Activated CD8-positive, alpha-beta memory T cell treated with anti-CD3 and anti-CD28 coated beads, Interleukin-2, amount 50 U/mL, for 24 hours (primary cell): ENCODE measurements around the gene JMJD6.
A peak's percentile ranks its signal among the peaks of the same experiment; 100 is the strongest.
"Not testable (repeated sequence)": the region's sequence is repeated elsewhere in the genome, so short reads cannot be mapped to it uniquely, and the experiment has no call there.

Experiments
- DNase-seq: peaks from one replicate; pipeline ENCODE4 v3.0.0-alpha.2; 2020; ENCODE audit errors: extremely low read depth

The JMJD6 gene

DNA sequence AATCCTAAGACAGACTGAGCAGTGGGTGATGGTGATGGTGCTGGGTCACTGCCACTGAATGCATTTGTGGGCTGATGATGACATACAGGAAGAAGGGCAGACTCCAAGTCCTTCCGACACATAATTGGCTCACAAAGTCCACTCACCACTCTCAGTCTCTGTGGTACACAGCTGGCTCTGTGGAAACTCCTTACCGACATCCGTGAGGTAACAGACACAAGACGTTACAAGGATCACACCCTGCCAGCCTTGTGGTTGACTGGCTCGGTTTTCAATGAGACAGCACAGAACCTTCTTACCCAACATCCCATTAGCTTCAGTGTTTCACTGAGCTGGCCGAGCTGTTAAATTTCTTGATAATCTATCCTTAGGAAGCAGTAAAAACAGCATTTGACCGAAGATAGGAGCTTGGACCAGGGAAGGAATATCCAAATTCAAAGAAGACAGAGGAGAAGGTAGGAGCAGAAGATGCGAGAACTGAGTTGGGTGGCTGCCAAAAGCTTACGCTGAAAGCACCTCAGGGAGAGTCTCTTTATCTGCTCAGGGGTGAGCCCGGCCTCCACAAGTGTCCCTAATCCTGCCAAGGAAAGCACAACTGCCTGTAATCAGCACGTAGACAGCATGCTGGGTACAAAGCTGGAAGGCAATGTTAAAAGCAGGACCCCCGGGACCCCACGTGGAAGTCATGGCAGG, 10.1 kb downstream of the JMJD6 start:
- peak; percentile 46 for DNase-seq

DNA sequence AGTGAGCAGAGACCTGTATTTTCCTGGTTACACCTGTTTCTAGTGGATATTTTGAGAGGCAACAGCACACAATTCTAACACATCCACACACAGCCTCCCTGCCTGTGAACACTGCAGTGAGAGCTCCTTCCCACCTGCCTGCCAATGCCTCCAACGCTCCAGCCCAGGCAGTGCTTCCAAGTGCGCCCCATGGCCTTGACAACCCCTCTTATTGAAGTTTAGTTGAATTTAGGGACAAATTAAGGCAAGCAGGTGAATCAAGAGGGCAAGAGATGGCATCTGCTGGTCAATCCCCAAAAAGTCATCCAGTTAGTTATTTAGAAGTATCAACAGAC, 10.9 kb downstream of the JMJD6 start:
- no peak for DNase-seq

DNA sequence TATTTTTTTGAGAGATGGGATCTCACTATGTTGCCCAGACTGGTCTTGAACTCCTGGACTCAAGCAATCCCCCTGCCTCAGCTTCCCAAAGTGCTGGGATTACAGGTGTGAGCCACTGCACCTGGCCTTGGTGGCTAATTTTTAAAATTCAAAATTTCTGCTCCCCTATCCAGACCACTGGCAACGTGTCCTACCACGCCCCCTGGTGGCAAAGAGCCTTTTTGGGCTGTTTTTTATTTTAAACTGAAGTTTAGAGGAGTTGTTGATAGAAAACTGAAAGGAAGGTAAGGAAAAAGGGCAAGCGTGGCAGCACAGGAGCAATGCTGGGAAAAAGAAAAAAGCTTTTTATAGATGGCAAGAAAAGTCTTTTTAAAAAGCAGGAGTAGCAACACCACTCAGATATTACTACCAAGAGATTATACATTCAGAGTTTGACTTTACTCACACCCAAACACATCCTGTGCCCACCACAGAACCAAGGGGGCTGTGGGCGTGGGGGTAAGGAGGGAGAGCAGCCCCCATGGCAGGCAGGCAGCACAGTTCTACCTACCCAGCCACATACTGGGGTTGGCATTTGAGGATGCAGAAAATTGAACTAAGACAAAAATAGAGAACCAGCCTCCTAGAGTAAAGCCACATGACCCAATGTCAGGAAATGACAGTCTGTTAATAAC, 11.4 kb downstream of the JMJD6 start:
- peak; percentile 58 for DNase-seq

GRCh38 chr17:76714336-76714735, 12.1 kb downstream of the JMJD6 start:
- DNase-seq = no peak

DNA sequence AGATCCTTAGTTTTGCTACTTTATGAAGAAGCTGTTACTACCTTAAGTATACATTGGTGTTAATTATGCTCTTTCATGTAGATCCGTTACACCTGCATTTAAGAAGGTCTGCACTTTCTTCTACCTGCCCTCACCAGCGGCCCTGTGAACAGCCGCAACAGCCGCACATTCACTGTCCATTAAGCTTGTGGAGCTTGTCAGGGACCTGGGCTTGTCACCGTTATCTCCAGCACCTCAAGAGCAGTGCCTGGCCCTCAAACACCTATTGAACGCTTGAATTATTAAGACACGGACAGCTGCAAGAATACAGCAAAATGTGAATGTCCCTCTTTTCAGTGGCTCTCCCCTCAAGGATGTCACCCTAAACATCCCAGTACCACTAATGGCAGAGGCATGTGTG, 12.6 kb downstream of the JMJD6 start:
- DNase-seq = no peak

DNA sequence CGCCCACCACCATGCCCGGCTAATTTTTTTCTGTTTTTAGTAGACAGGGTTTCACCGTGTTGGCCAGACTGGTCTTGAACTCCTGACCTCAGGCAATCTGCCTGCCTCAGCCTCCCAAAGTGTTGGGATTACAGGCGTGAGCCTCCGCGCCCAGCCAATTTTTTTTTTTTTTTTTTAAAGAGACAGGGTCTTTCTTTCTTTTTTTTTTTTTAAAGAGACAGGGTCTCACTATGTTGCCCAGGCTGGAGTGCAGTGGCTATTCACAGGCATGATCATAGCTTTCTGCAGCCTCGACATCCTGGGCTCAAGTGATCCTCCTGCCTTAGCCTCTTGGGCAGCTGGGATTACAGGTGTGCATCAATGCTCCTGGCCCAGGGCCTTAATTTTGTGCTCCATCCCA, 14.1 kb downstream of the JMJD6 start:
- DNase-seq = not testable (repeated sequence)

GRCh38 chr17:76710863-76711611, 15.4 kb downstream of the JMJD6 start, which contains the start of gene MXRA7:
MXRA7 (minus strand) TSS chr17:76710965; CDS start chr17:76710946, 19 bp downstream.
- DNase-seq = no peak

GRCh38 chr17:76709951-76710862, 16.2 kb downstream of the JMJD6 start:
- not testable (repeated sequence) for DNase-seq

- DNase-seq = no peak
Measured at GRCh38 chr17:76709077-76709950, 17.1 kb downstream of the JMJD6 start.

- DNase-seq = no peak
Measured at GRCh38 chr17:76707985-76708807, 18.2 kb downstream of the JMJD6 start.

DNA sequence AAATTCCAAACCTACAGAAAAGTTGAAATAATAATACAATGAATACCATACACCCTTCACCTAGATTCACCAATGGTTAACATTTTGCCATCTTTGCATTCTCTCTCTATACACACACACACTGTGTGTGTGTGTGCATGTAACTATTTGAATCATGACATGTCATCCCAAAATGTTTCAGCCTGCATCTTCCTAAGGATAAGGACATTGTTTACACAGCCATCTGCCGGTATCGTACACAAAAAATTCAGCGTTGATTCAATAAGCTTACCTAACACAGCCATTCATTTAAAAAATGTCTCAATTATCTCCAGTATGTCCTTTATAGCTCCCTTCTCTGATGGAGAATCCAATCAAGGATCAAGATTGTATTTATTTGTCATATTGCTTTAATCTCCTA, 19.6 kb downstream of the JMJD6 start:
- no peak for DNase-seq

DNA sequence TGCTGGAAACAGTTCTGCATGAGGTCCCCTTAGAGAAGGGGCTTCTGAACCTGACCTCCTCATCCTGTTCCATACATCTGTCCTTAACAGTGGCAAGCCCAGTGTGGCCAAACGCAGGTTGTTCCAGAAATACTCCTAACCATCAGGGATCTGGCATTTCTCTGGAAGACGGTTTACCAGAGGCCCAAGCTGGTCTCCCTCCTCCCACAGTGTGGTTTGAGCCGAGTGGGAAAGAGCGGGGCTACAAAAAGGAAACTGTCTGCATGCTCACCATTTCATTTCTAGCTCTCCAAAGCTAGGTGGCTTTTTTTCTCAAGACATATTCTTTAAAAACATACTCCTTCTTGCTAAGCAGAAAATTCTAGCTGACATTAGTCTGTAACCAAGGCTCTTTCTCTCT, 21.6 kb downstream of the JMJD6 start:
- DNase-seq = no peak

- DNase-seq = no peak
Measured at GRCh38 chr17:76702941-76703637, 23.3 kb downstream of the JMJD6 start.

DNA sequence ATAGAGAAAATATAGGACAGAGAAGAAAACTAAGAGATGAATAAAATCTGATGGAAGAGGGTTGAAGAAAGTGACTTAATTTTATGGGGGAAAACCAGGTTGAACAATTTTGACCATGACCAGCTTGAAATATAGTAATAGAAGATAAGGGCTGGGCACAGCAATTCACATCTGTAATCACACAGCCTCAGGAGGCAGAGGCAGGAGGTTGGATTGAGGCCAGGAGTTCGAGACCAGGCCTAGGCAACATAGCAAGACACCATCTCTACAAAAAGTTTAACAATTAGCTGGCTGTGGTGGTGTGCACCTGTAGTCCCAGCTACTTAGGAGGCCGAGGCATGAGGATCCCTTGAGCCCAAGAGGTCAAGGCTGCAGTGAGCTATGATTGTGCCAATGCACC, 24.3 kb downstream of the JMJD6 start:
- DNase-seq = no peak

DNA sequence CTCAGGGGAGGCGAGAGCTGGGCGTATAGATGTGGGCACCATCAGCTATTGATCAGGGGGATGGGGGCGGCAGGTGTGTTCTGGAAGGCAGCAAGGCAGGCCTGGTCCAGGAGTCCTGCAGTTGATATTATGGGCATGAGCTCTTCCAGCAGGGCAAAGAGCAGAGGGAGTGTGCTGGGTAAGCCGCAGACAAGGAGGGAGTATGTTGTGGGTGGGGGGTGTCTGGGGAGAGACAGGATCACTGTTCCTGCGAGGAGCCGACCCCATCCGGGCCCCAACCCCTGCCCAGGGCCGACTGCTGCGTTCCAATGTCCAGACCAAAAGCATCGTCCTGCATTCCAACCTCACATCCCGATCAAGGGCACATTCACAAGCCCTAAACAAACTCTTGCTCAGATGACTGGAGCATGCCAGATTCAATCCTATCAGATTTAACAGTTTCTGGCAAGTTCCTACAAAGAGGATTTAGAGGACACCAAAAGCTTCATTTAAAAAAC, 24.9 kb downstream of the JMJD6 start:
- DNase-seq = no peak

DNA sequence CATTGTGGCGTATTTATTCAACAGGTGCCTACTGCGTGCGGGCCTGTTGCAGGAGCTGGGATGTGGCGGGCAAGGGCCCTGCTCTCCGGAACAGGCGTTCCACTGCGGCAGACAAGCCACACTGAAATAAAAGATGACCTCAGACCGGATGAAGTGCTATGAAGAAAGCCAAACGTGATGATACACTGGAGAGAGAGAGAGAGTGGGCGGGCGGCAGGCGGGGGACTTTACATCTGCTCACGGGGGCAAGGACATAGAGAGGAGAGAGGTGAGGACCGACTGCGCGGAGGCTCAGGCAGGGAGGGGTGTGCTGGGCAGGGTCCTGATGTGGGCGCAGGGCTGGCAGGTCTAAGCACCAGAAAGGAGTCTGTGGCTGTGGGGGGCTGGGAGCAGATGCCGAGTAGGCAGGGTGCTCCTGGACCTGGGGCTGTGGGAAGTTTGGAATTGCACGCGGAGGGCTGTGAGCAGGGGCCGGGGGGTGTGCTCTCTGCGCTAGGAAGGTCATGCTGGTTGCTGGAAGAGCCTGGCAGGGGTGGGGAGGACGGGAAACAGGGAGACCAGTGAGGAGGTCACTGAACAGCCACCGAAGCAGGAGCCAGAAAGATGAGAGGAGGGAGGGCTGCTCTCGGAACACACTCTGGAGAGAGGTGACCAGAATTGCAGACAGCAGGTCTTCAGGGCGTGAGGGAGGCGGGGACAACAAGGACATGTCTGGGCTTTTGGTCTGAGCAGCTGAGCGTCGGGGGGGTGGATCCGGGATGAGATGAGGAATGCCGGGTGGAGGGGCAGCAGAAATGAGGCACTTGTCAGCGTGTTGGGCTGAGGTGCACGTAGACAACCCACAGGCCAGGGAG, 25.6 kb downstream of the JMJD6 start:
- no peak for DNase-seq

- no peak for DNase-seq
Measured at GRCh38 chr17:76700270-76700616, 26.2 kb downstream of the JMJD6 start.

- not testable (repeated sequence) for DNase-seq
Measured at GRCh38 chr17:76698466-76698977, 27.9 kb downstream of the JMJD6 start.
